ENCODE data around the gene PRR3. TPM values are rescaled to one million over a fixed set of nuclear protein-coding genes. Genes with fewer than 3 reads are reported as not detected.

The PRR3 gene, protein sequence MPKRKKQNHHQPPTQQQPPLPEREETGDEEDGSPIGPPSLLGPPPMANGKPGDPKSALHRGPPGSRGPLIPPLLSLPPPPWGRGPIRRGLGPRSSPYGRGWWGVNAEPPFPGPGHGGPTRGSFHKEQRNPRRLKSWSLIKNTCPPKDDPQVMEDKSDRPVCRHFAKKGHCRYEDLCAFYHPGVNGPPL
- total RNA-seq, result 1.9 and 5.6 TPM in 2 replicates

DNA sequence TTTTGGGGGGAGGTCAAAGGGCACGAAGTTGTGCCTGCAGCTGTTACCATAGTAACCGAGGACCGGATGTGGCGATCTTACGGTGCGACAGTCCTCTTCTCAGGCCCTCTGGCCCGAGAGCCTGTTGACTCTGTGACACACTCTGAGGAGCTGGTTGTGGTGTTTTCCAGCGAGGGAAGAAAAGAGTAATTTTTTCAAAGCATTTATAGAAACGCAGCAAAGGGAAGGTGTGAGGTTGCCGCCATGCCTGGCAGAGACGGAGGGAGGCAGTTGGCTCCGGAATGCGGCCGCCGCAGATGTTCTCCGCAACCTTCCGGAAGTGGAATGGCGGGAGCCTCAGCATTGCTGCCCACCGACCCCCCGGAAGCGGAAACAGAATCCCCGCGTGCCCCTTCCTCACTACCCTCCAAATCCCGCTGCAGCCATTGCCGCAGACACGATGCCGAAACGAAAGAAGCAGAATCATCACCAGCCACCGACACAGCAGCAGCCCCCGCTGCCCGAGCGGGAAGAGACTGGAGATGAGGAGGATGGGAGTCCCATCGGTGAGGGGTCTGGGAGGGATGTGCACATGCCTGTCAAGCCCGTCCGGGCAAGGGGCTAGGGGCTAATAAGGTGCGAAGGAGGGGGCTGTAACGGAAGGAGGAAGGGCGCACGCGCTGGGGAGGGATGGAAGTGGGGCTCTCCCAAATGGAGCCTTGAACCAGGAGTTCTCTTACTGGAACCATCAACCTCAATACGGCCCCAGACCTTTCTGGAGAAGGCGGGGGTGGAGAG lies at the start of gene PRR3:
PRR3 (plus strand) TSS at position 390 of the 777 bp plus-strand sequence; CDS start at position 440, 50 bp downstream.

DNA sequence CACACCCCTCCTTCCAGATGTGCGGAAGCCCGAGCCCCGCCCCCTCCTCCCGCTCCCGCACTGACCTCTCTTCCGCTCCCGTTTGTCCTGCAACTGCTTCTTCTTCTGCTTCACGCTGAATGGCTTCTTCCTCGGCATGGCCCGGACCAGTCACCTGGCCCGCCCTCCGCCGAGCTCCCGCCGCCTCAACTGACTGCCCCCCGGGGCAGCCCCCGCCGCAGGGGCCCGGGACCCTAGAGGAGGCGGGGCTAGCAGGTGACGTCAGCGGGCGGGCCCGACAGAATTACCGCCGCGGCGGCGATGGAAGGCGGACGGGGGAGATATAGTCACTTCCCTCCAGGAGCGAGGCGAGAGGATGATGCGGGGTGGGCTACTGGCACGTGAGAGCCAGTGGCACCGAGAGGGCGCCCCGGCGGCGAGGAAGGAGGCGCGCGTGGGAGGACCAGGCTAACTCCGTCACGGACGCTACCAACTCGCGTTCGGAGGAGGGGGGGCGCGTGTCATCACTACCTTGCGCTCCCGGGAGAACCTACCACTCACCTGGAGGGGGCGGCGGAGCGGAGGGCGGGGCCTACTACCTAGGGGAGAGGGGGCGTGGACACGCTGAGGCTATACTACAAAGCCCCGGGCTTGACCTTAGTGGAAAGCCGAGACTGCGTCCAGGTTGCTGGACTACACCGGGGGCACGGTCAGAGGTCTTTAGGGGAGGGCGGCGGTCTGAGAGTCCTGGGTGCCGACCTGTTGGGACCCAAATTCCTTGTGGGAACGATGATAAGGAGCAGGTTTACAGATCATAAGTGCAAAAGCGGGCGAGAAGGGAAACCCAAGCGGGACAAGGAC lies 809 bp upstream of the PRR3 start, which contains the start of gene GNL1:
GNL1 (minus strand) TSS at position 424 of the 840 bp plus-strand sequence; CDS start at position 138, 286 bp downstream.

GRCh38 chr6:30571075-30571761 lies 14.1 kb downstream of the PRR3 start, which contains the start of gene ABCF1:
TSS of gene ABCF1 (plus strand) at chr6:30571442. CDS start at chr6:30571488, 46 bp downstream.

Other genes with a start within 250 kb of the PRR3 start
- gene TRIM39, start 230.4 kb upstream of the PRR3 start, total RNA-seq, result 5.7 and 9.1 TPM in 2 replicates
- 52.1 and 79.5 TPM in 2 replicates for gene RPP21, start 212.1 kb upstream of the PRR3 start, total RNA-seq
- gene HLA-E, start 67.8 kb upstream of the PRR3 start, total RNA-seq, result 591 and 594 TPM in 2 replicates
- gene GNL1, start 806 bp upstream of the PRR3 start, total RNA-seq, result 33.2 and 40.0 TPM in 2 replicates
- gene ABCF1, start 14.1 kb downstream of the PRR3 start, total RNA-seq, result 48.7 and 53.4 TPM in 2 replicates
- gene PPP1R10, start 59.9 kb downstream of the PRR3 start, total RNA-seq, result 21.8 and 24.0 TPM in 2 replicates
- gene MRPS18B, start 60.5 kb downstream of the PRR3 start, total RNA-seq, result 55.8 and 57.7 TPM in 2 replicates
- 2.9 and 6.0 TPM in 2 replicates for gene ATAT1, start 69.6 kb downstream of the PRR3 start, total RNA-seq
- gene C6orf136, start 89.8 kb downstream of the PRR3 start, total RNA-seq, result 7.7 and 8.0 TPM in 2 replicates
- gene DHX16, start 115.7 kb downstream of the PRR3 start, total RNA-seq, result 31.8 and 36.3 TPM in 2 replicates
- 78.3 and 93.0 TPM in 2 replicates for gene PPP1R18, start 129.3 kb downstream of the PRR3 start, total RNA-seq
- 18.4 and 18.5 TPM in 2 replicates for gene NRM, start 133.7 kb downstream of the PRR3 start, total RNA-seq
- 12.4 and 12.5 TPM in 2 replicates for gene MDC1, start 160.0 kb downstream of the PRR3 start, total RNA-seq
- gene TUBB, start 163.1 kb downstream of the PRR3 start, total RNA-seq, result 1,014 and 1,183 TPM in 2 replicates
- 138 and 156 TPM in 2 replicates for gene FLOT1, start 185.4 kb downstream of the PRR3 start, total RNA-seq
- 72.1 and 91.5 TPM in 2 replicates for gene IER3, start 187.3 kb downstream of the PRR3 start, total RNA-seq